K562 (cell line): ENCODE data around the gene IGSF21. TPM values are rescaled to one million over a fixed set of nuclear protein-coding genes. Genes with fewer than 3 reads are reported as not detected.
A peak's percentile ranks its signal among the peaks of the same experiment; 100 is the strongest.

ENCODE experiments used
- CHD1 ChIP-seq: fragments of 200-600 bp; sonication (generic); IDR thresholded peaks from one replicate; pipeline ENCODE4 v1.6.1; 2012; ENCODE audit warnings: mild to moderate bottlenecking, moderate library complexity, low read length, inconsistent platforms
- KDM1A ChIP-seq, 2 experiments: fragments of 450-650 bp; IDR thresholded peaks; 2 replicates each; pipeline ENCODE4 v1.6.1; 2016; ENCODE audit warnings: mild to moderate bottlenecking in 2 of 2
- NR2C1 ChIP-seq, 2 experiments: fragments of 450-650 bp; IDR thresholded peaks; 2 replicates each; pipeline ENCODE4 v1.6.1; 2017; ENCODE audit warnings: mild to moderate bottlenecking in 2 of 2, antibody characterized with exemption in 1 of 2, inconsistent platforms in 1 of 2, missing compliant biosample characterization in 1 of 2, missing genetic modification characterization in 1 of 2
- POLR3A ChIP-seq: IDR thresholded peaks from 2 replicates; pipeline ENCODE4 v1.6.1; 2011; ENCODE audit warnings: borderline replicate concordance, mild to moderate bottlenecking, moderate library complexity; ENCODE audit not compliant: insufficient read length, insufficient read depth; ENCODE audit errors: extremely low read depth
- RB1 ChIP-seq: fragments of 450-650 bp; IDR thresholded peaks from 2 replicates; pipeline ENCODE4 v1.6.1; 2017; ENCODE audit warnings: low read depth, mild to moderate bottlenecking
- RBFOX2 ChIP-seq: fragments of 200-400 bp; formaldehyde crosslinking; IDR thresholded peaks from 2 replicates; pipeline ENCODE4 v1.6.1; 2017; ENCODE audit warnings: low read depth, mild to moderate bottlenecking, low read length, moderate library complexity
- SAFB ChIP-seq: fragments of 200-400 bp; formaldehyde crosslinking; IDR thresholded peaks from 2 replicates; pipeline ENCODE4 v1.6.1; 2017; ENCODE audit warnings: low read depth, low read length, borderline replicate concordance
- SRSF3 ChIP-seq: fragments of 200-400 bp; formaldehyde crosslinking; IDR thresholded peaks from 2 replicates; pipeline ENCODE4 v1.6.1; 2016; ENCODE audit warnings: mild to moderate bottlenecking, low read length, moderate library complexity; ENCODE audit not compliant: insufficient read depth
- TEAD2 ChIP-seq: fragments of 450-650 bp; IDR thresholded peaks from 2 replicates; pipeline ENCODE4 v1.6.1; 2016; ENCODE audit warnings: missing genetic modification characterization, control low read depth, missing compliant biosample characterization
- TFAM ChIP-seq: fragments of 250-450 bp; sonication (Bioruptor Pico); conservative IDR thresholded peaks from 2 replicates; pipeline ENCODE4 v1.5.0; 2021; ENCODE audit warnings: mild to moderate bottlenecking, moderate library complexity
- TRIM28 ChIP-seq: fragments of 450-650 bp; IDR thresholded peaks from 2 replicates; pipeline ENCODE4 v1.6.1; 2017
- ZNF140 ChIP-seq: fragments of 250-450 bp; sonication (Bioruptor Pico); IDR thresholded peaks from 2 replicates; pipeline ENCODE4 v1.8.0; 2021; ENCODE audit warnings: moderate library complexity, mild to moderate bottlenecking, inconsistent platforms
- ZNF143 ChIP-seq: sonication (generic); formaldehyde crosslinking; IDR thresholded peaks from 2 replicates; pipeline ENCODE4 v1.9.0; 2022; ENCODE audit warnings: mild to moderate bottlenecking, missing genetic modification reagents
- ZNF165 ChIP-seq: fragments of 250-450 bp; sonication (Bioruptor Pico); IDR thresholded peaks from 2 replicates; pipeline ENCODE4 v1.4.0; 2020; ENCODE audit warnings: borderline replicate concordance
- ZNF384 ChIP-seq: IDR thresholded peaks from 2 replicates; pipeline ENCODE4 v1.6.1; 2012; ENCODE audit warnings: low read depth, low read length, improper control_type of control experiment
- ZNF644 ChIP-seq: fragments of 200-800 bp; sonication (Bioruptor generic); IDR thresholded peaks from 2 replicates; pipeline ENCODE4 v1.6.1; 2016; ENCODE audit warnings: low read depth, missing genetic modification characterization, missing compliant biosample characterization
- polyA plus RNA-seq, 8 experiments: library from polyadenylated mRNA; depleted of rRNA in 4 of 8; stranded (reverse) in 5 of 8; unstranded in 3 of 8; fragments of >200 nt; fragmentation: Nextera tagmentation in 2 of 8; fragmentation: Illumina TruSeq in 1 of 8; extraction: Ambion mirVana in 2 of 8; extraction: Trizol in 1 of 8; gene quantifications; 2 replicates each; pipeline versions ENCODE4 v1.2.1 to v1.2.3, GENCODE V29; 2011 to 2014; ENCODE audit warnings: inconsistent platforms in 1 of 8, missing spikeins in 1 of 8
- total RNA-seq, 7 experiments: library from RNA; depleted of rRNA in 6 of 7; stranded (reverse); fragments of >200 nt in 6 of 7; fragmentation: Illumina TruSeq in 2 of 7; extraction: Trizol in 2 of 7; gene quantifications; 2 replicates each; pipeline versions ENCODE4 v1.2.1 to v1.2.3, GENCODE V29; 2011 to 2021; ENCODE audit warnings: low replicate concordance in 1 of 7
- TF ChIP-seq, protein P1 (sequence below), 2 experiments: fragments of 250-450 bp in 1 of 2; fragments of 450-650 bp in 1 of 2; sonication (Bioruptor Pico) in 1 of 2; IDR thresholded peaks; 2 replicates each; pipeline versions ENCODE4 v1.6.1 to v1.8.0; 2016 to 2021; ENCODE audit warnings: mild to moderate bottlenecking in 2 of 2, moderate library complexity in 2 of 2, missing compliant biosample characterization in 1 of 2, missing genetic modification characterization in 1 of 2
- TF ChIP-seq, protein P2 (sequence below), 2 experiments: fragments of 450-650 bp; IDR thresholded peaks; 2 replicates each; pipeline ENCODE4 v1.6.1; 2016; ENCODE audit warnings: mild to moderate bottlenecking in 2 of 2, borderline replicate concordance in 1 of 2, low read depth in 1 of 2, moderate library complexity in 1 of 2
- TF ChIP-seq, protein P3 (sequence below): fragments of 450-650 bp; IDR thresholded peaks from 2 replicates; pipeline ENCODE4 v1.6.1; 2016; ENCODE audit warnings: antibody characterized with exemption

IGSF21 gene
- total and polyA plus RNA-seq, 9 of the 15 experiments (the other 6 are each of a cell fraction or from before 2014, with no cell fraction given): not detected

DNA sequence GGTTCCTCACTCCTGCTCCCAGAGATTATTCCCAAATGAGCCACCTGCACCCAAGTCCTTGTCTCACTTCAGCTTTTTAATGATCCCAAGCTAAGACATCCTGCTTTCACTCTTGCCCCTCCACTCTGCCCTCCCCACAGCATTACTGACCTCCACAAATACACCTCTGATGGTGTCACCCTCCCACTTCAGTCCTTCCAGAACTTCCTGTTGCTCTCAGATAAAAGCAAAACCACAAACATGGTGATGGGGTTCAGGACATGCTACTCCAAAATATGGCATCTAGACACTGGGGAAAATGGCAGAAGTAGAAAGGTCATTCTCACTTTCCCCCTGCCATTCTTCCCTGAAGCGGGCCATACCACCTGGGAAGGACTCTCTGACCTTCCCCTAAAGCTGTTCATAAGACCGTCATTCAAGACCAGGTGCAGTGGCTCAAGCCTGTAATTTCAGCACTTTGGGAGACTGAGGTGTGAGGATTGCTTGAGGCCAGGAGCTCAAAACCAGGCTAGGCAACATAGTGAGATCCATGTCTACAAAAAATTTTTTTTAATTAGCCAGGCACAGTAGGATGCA is 307.4 kb downstream of the IGSF21 start (continued):
- TF ChIP-seq POLR3A: no peak
- TF ChIP-seq, protein P1, sequence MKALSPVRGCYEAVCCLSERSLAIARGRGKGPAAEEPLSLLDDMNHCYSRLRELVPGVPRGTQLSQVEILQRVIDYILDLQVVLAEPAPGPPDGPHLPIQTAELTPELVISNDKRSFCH (CRISPR knock-in tag; IDR thresholded peaks at IDR 0.05): no peak
- TF ChIP-seq, protein P1 (tag; IDR thresholded peaks at IDR 0.05): no peak
- TF ChIP-seq ZNF644 (tag): no peak
- no peak for TF ChIP-seq TFAM (CRISPR knock-in tag)
- TF ChIP-seq TEAD2 (tag): no peak
- no peak for TF ChIP-seq ZNF140 (CRISPR knock-in tag)
- no peak for TF ChIP-seq SAFB
- TF ChIP-seq KDM1A (IDR thresholded peaks at IDR 0.05): no peak
- no peak for TF ChIP-seq ZNF165 (CRISPR knock-in tag)
- no peak for TF ChIP-seq NR2C1 (IDR thresholded peaks at IDR 0.05)
- 0 out of 2 replicates have a peak, but pooled peaks have one; percentile 17 for TF ChIP-seq NR2C1 (tag; IDR thresholded peaks at IDR 0.05)
- no peak for TF ChIP-seq TRIM28
- TF ChIP-seq, protein P2, sequence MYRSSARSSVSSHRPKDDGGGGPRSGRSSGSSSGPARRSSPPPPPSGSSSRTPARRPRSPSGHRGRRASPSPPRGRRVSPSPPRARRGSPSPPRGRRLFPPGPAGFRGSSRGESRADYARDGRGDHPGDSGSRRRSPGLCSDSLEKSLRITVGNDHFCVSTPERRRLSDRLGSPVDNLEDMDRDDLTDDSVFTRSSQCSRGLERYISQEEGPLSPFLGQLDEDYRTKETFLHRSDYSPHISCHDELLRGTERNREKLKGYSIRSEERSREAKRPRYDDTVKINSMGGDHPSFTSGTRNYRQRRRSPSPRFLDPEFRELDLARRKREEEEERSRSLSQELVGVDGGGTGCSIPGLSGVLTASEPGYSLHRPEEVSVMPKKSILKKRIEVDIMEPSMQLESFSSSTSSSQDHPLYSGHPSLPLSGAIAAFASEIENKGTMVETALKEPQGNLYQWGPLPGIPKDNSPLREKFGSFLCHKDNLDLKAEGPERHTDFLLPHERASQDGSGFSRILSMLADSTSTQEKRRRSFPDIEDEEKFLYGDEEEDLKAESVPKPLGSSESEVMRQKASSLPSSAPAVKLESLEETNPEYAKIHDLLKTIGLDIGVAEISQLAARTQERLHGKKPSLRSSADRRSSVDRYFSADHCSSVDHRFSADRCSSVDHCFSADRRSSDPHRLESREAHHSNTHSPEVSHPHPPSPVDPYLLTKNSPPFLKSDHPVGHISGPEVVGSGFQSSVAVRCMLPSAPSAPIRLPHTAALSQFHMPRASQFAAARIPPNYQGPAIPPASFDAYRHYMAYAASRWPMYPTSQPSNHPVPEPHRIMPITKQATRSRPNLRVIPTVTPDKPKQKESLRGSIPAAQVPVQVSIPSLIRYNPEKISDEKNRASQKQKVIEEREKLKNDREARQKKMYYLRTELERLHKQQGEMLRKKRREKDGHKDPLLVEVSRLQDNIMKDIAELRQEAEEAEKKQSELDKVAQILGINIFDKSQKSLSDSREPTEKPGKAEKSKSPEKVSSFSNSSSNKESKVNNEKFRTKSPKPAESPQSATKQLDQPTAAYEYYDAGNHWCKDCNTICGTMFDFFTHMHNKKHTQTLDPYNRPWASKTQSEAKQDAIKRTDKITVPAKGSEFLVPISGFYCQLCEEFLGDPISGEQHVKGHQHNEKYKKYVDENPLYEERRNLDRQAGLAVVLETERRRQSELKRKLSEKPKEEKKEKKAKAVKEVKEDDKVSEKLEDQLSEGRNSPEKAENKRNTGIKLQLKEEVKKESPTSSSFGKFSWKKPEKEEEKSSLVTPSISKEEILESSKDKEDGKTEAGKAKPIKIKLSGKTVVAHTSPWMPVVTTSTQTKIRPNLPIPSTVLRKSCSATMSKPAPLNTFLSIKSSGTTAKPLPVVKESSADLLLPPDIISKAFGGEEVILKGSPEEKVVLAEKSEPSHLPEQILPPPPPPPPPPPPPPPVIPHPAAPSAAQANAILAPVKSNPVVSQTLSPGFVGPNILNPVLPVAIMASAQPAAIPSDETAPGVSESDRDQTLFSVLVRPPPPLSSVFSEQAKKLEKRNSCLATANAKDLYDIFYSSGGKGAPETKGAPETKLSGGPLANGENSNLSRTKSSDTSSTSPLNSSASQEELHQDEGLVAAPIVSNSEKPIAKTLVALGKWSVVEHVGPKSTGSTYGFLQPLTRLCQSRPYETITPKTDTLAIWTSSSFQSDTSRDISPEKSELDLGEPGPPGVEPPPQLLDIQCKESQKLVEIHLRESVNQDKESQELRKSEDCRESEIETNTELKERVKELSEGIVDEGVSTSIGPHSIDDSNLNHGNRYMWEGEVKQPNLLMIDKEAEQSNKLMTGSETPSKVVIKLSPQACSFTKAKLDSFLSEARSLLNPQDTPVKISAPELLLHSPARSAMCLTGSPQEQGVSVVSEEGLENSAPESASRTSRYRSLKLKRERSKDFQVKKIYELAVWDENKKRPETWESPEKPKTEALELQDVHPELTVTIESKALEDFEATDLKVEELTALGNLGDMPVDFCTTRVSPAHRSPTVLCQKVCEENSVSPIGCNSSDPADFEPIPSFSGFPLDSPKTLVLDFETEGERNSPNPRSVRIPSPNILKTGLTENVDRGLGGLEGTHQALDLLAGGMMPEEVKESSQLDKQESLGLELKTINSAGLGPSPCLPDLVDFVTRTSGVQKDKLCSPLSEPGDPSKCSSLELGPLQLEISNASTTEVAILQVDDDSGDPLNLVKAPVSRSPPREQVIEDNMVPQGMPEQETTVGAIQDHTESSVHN (IDR thresholded peaks at IDR 0.05; ENCODE audit: borderline replicate concordance in 1 of 2, low read depth in 1 of 2): no peak
- TF ChIP-seq, protein P3, sequence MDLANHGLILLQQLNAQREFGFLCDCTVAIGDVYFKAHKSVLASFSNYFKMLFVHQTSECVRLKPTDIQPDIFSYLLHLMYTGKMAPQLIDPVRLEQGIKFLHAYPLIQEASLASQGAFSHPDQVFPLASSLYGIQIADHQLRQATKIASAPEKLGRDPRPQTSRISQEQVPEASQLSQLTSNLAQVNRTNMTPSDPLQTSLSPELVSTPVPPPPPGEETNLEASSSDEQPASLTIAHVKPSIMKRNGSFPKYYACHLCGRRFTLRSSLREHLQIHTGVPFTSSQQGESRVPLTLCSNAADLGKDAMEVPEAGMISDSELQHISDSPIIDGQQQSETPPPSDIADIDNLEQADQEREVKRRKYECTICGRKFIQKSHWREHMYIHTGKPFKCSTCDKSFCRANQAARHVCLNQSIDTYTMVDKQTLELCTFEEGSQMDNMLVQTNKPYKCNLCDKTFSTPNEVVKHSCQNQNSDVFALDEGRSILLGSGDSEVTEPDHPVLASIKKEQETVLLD: no peak
- no peak for TF ChIP-seq ZNF143 (CRISPR knock-in tag)
- no peak for TF ChIP-seq RBFOX2
- no peak for TF ChIP-seq RB1
- no peak for TF ChIP-seq SRSF3
- TF ChIP-seq ZNF384: no peak
- no peak for TF ChIP-seq CHD1
